Measurements from ENCODE around the gene SETD1A.

SETD1A gene

DNA sequence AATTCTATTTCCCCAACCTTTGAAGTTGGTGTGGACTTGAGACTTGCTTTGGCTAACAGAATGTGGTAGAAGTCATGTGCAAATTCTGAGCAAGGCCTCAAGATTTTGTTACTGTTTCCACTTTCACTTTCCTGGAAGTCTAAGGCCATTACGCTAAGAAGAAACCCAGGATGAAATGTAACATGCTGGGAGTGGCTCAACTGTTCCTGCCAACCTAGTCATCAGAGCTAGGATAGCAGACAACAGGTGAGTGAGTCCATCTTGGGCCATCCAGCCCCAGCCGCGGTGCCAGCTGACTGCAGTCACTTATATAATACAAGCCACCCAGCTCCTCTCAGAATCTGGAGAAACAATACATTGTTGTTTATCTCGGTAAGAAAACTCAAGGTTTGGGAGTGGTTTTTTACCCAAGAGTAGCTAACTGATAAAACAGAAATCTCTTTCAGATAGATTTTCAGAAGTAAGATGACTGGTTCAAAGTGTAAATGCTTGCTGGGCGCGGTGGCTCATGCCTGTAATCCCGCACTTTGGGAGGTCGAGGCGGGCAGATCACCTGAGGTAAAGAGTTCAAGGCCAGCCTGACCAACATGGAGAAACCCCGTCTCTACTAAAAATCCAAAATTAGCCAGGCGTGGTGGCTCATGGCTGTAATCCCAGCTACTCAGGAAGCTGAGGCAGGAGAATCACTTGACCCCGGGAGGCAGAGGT, 65.1 kb downstream of the SETD1A start:
- POLR2A ChIA-PET (ENCODE audit: low non-redundant PET), result no interaction called here
- CTCF ChIA-PET, result no interaction called here
- DNase-seq (ENCODE audit: low spot score), result no peak
- TF ChIP-seq, protein P1, sequence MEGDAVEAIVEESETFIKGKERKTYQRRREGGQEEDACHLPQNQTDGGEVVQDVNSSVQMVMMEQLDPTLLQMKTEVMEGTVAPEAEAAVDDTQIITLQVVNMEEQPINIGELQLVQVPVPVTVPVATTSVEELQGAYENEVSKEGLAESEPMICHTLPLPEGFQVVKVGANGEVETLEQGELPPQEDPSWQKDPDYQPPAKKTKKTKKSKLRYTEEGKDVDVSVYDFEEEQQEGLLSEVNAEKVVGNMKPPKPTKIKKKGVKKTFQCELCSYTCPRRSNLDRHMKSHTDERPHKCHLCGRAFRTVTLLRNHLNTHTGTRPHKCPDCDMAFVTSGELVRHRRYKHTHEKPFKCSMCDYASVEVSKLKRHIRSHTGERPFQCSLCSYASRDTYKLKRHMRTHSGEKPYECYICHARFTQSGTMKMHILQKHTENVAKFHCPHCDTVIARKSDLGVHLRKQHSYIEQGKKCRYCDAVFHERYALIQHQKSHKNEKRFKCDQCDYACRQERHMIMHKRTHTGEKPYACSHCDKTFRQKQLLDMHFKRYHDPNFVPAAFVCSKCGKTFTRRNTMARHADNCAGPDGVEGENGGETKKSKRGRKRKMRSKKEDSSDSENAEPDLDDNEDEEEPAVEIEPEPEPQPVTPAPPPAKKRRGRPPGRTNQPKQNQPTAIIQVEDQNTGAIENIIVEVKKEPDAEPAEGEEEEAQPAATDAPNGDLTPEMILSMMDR (conservative IDR thresholded peaks at IDR 0.05; ENCODE audit: low read depth), result no peak
- no peak overlapping the region for H3K27ac ChIP-seq

DNA sequence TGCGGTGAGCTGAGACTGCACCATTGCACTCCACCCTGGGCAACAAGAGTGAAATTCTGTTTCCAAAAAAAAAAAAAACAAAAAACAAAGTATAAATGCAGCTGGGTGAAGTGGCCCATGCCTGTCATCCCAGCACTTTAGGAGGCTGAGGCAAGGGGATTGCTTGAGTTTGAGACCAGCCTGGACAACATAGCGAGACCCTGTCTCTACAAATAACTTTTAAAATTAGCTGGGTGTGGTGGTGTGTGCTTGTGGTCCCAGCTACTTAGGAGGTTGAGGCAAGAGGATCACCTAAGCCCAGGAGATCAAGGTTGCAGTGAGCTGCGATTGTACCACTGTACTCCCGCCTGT, 65.7 kb downstream of the SETD1A start:
- H3K27ac ChIP-seq, result no peak overlapping the region
- no peak for DNase-seq (ENCODE audit: low spot score)
- CTCF ChIA-PET, result interaction anchor here (0.6 kb wide), 1 partner anchor 164 kb away, joined by 5 read pairs; no protein-coding TSS in a partner anchor
- TF ChIP-seq, protein P1 (conservative IDR thresholded peaks at IDR 0.05; ENCODE audit: low read depth), result no peak
- POLR2A ChIA-PET (ENCODE audit: low non-redundant PET), result no interaction called here

DNA sequence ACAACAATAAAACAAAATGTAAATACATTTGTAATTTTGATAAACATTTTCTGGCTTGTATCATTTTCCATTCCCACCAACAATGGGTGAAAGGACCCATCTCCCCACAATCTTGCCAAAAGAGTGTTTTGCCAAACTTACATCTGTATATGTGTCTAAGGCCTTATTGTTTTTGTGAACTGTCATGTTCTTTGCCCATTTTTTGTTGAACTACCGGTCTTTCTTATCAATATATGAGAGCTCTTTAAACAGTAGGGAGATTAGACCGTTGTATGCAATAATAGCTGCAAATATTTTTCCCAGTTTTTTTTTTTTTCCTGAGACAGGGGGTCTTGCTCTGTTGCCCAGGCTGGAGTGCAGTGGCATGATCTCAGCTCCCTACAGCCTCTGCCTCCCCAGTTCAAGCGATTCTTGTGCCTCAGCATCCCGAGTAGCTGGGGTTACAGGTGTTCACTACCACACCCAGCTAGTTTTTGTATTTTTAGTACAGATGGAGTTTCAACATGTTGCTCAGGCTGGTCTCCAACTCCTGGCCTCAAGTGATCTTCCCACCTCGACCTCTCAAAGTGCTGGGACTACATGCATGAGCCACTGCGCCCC, 66.2 kb downstream of the SETD1A start:
- ChIA-PET CTCF (interaction anchor here (0.6 to 0.8 kb wide), 2 partner anchors 39 to 164 kb away, joined by 3 to 5 read pairs; partner anchors contain the start of gene HSD3B7), POLR2A (ENCODE audit: low non-redundant PET) (no interaction called here)
- TF ChIP-seq, protein P1 (conservative IDR thresholded peaks at IDR 0.05; ENCODE audit: low read depth), result no peak
- no peak overlapping the region for H3K27ac ChIP-seq
- no peak for DNase-seq (ENCODE audit: low spot score)

DNA sequence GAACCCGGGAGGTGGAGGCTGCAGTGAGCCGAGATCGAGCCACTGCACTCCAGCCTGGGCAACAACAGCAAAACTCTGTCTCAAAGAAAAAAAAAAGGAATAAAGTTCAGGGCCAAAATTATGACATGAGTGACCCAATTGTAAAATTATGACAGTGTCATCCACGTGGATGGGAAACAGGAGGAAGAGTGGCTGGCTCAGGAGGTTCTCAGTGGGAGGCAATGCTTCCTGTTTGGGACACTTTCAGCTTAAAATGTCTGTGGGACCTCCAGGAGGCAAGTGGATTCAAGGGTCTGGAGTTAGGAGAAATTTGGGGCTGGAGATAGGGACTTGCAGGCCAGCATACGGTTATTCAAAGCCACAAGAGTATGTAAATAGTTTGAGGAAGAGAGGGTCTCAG, 67.8 kb downstream of the SETD1A start:
- ChIA-PET CTCF (no interaction called here), POLR2A (ENCODE audit: low non-redundant PET) (no interaction called here)
- TF ChIP-seq, protein P1 (conservative IDR thresholded peaks at IDR 0.05; ENCODE audit: low read depth), result no peak
- H3K27ac ChIP-seq, result no peak overlapping the region
- no peak for DNase-seq (ENCODE audit: low spot score)

DNA sequence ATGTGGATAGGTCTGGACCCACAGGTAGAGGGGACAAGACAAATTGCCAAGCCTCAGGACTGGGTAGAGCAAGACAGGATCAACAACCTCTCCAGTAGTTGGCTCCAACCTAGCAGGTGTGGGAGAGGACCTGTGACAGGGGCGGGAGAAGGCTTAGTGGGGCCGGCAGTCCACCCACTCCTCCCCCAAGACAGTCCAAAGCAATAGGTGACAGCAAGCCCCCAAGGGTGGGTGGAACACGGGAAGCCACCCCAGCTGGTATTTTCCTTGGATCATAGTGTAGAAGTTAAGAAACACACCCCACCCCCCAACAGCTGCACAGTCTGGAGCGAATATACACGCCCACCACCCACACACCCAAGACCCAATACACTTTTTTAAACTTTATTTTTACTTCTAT, 71.7 kb downstream of the SETD1A start:
- POLR2A ChIA-PET (ENCODE audit: low non-redundant PET), result interaction anchor here (0.6 kb wide), 1 partner anchor 66 kb away, joined by 3 read pairs; no protein-coding TSS in a partner anchor
- CTCF ChIA-PET, result interaction anchor here (0.6 to 0.8 kb wide), 2 partner anchors 52 to 54 kb away, joined by 3 read pairs; no protein-coding TSS in a partner anchor

DNA sequence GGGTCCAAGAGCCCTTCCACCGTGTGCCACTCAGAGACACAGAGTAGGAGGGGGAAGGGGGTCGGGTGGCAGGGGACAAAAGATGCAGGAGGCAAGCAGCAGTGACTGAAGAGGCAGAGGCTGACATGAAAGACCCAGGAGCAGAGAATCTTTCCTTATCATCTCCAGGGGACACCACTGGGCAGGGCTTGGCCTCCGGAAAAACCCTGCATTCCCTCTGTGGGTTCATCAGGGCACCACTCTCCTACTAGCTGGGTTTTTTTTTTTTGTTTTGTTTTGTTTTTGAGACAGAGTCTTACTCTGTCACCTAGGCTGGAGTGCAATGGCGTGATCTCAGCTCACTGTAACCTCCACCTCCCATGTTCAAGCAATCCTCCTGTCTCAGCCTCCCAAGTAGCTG, 73.7 kb downstream of the SETD1A start:
- ChIA-PET POLR2A (ENCODE audit: low non-redundant PET) (no interaction called here), CTCF (no interaction called here)
- no peak for DNase-seq (ENCODE audit: low spot score)
- peak overlapping the region; percentile 15; the same call in 1 of the 2 replicates for H3K27ac ChIP-seq
- TF ChIP-seq, protein P1 (conservative IDR thresholded peaks at IDR 0.05; ENCODE audit: low read depth), result no peak

More for the DNA sequence above, 71.7 kb downstream of the SETD1A start:
- TF ChIP-seq, protein P1 (conservative IDR thresholded peaks at IDR 0.05; ENCODE audit: low read depth), result no peak
- no peak for DNase-seq (ENCODE audit: low spot score)
- H3K27ac ChIP-seq, result no peak overlapping the region
